Smooth muscle cell (in vitro differentiated cells): ENCODE data around the gene TMEM132D. TPM values are rescaled to one million over a fixed set of nuclear protein-coding genes. Genes with fewer than 3 reads are reported as not detected.

Experiments used
- DNase-seq: peaks from one replicate; lab custom pipeline; 2025; ENCODE audit not compliant: unreplicated experiment; lab: John Stamatoyannopoulos, UW
- H2AFZ ChIP-seq: fragments of 200-600 bp; sonication (generic); 2 replicates; pipeline ENCODE4 v1.6.0; 2016; ENCODE audit warnings: antibody characterized with exemption, low read depth, mild to moderate bottlenecking
- H3F3A ChIP-seq: fragments of 200-600 bp; sonication (generic); 2 replicates; pipeline ENCODE4 v1.6.0; 2017; ENCODE audit warnings: antibody characterized with exemption, low read depth
- H3K27ac ChIP-seq: fragments of 200-600 bp; sonication (generic); 2 replicates; pipeline ENCODE4 v1.5.1; 2016; ENCODE audit warnings: low read depth, mild to moderate bottlenecking
- H3K27me3 ChIP-seq: fragments of 200-600 bp; sonication (generic); 2 replicates; pipeline ENCODE4 v1.6.1; 2016; ENCODE audit warnings: low read depth, mild to moderate bottlenecking
- H3K36me3 ChIP-seq: fragments of 200-600 bp; sonication (generic); 2 replicates; pipeline ENCODE4 v1.5.1; 2016; ENCODE audit warnings: low read depth
- H3K4me1 ChIP-seq: fragments of 200-600 bp; sonication (generic); 2 replicates; pipeline ENCODE4 v1.5.1; 2016; ENCODE audit warnings: low read depth
- H3K4me2 ChIP-seq: fragments of 200-600 bp; sonication (generic); 2 replicates; pipeline ENCODE4 v1.6.0; 2016; ENCODE audit warnings: mild to moderate bottlenecking
- H3K4me3 ChIP-seq: fragments of 200-600 bp; sonication (generic); 2 replicates; pipeline ENCODE4 v1.5.1; 2016; ENCODE audit warnings: mild to moderate bottlenecking
- H3K79me2 ChIP-seq: fragments of 200-600 bp; sonication (generic); 2 replicates; pipeline ENCODE4 v1.6.0; 2016; ENCODE audit warnings: low read depth, mild to moderate bottlenecking
- H3K9ac ChIP-seq: fragments of 200-600 bp; sonication (generic); 2 replicates; pipeline ENCODE4 v1.6.0; 2016; ENCODE audit warnings: low read depth
- H3K9me3 ChIP-seq: fragments of 200-600 bp; sonication (generic); replicated peaks from 2 replicates; pipeline ENCODE4 v1.5.1; 2016; ENCODE audit warnings: low read depth
- H4K20me1 ChIP-seq: fragments of 200-600 bp; sonication (generic); 2 replicates; pipeline ENCODE4 v1.6.0; 2016; ENCODE audit warnings: low read depth
- CTCF ChIP-seq: fragments of 200-600 bp; sonication (generic); IDR thresholded peaks from 2 replicates; pipeline ENCODE4 v1.5.1; 2017; ENCODE audit warnings: borderline replicate concordance, mild to moderate bottlenecking, antibody characterized with exemption; ENCODE audit not compliant: insufficient read depth, poor library complexity, severe bottlenecking
- whole genome bisulfite sequencing: methylation state at CpG from one replicate; pipeline ENCODE4 v1.1.7; 2016; ENCODE audit warnings: low lambda C conversion rate; 5-methylcytosine and 5-hydroxymethylcytosine counted together
- polyA plus RNA-seq: library from polyadenylated mRNA; unstranded; fragments of >200 nt; fragmentation: Nextera tagmentation; extraction: Ambion mirVana; gene quantifications from 2 replicates; pipeline ENCODE4 v1.2.1, GENCODE V29; 2016
- total RNA-seq: library from RNA; depleted of rRNA; stranded (reverse); fragments of >200 nt; gene quantifications from 2 replicates; pipeline ENCODE4 v1.2.3, GENCODE V29; 2014

Gene TMEM132D
- total and polyA plus RNA-seq, 2 experiments from 2014 or later, result not detected

- Histone ChIP-seq H3F3A (no peaks in the 10 kb centered on the region), H3K27me3 (no peaks in the 10 kb centered on the region), H3K79me2 (no peaks in the 10 kb centered on the region), H2AFZ (no peak overlapping the region), H3K36me3 (no peaks in the 10 kb centered on the region), H3K4me2 (no peak overlapping the region), H3K9me3 (no peaks in the 10 kb centered on the region), H3K9ac (no peak overlapping the region), H3K4me3 (no peak overlapping the region), H3K4me1 (no peaks in the 10 kb centered on the region), H4K20me1 (no peaks in the 10 kb centered on the region), H3K27ac (no peak overlapping the region)
- 63% methylated on average over 2 of the region's 2 CpGs for WGBS
- no peak for TF ChIP-seq CTCF
- DNase-seq, result no peak
Measured at GRCh38 chr12:129558036-129558435, 345.8 kb downstream of the TMEM132D start.

- 93% methylated on average over 9 of the region's 9 CpGs for WGBS
- Histone ChIP-seq H3K9me3 (no peaks in the 10 kb centered on the region), H3K4me2 (no peak overlapping the region)
Measured at GRCh38 chr12:129556082-129556481, 347.7 kb downstream of the TMEM132D start.

GRCh38 chr12:129552996-129553750 lies 350.7 kb downstream of the TMEM132D start:
- no peaks in the 10 kb centered on the region for H3K36me3 ChIP-seq
- H3K4me3 ChIP-seq, result no peak overlapping the region
- no peak for DNase-seq
- WGBS, result 85% methylated on average over 19 of the region's 19 CpGs
- no peak overlapping the region for H2AFZ ChIP-seq
- no peaks in the 10 kb centered on the region for H3K9me3 ChIP-seq
- H3K79me2 ChIP-seq, result no peaks in the 10 kb centered on the region
- H3K27me3 ChIP-seq, result no peaks in the 10 kb centered on the region
- H3K4me1 ChIP-seq, result no peaks in the 10 kb centered on the region
- no peak overlapping the region for H3K27ac ChIP-seq
- no peak overlapping the region for H3K9ac ChIP-seq
- TF ChIP-seq CTCF, result no peak
- H4K20me1 ChIP-seq, result no peaks in the 10 kb centered on the region
- H3K4me2 ChIP-seq, result no peak overlapping the region
- H3F3A ChIP-seq, result no peaks in the 10 kb centered on the region

More at GRCh38 chr12:129556082-129556481, 347.7 kb downstream of the TMEM132D start:
- Histone ChIP-seq H4K20me1 (no peaks in the 10 kb centered on the region), H3K27me3 (no peaks in the 10 kb centered on the region), H3K36me3 (no peaks in the 10 kb centered on the region), H2AFZ (no peak overlapping the region), H3K79me2 (no peaks in the 10 kb centered on the region), H3F3A (no peaks in the 10 kb centered on the region), H3K27ac (no peak overlapping the region), H3K4me3 (no peak overlapping the region), H3K9ac (no peak overlapping the region), H3K4me1 (no peaks in the 10 kb centered on the region)
- DNase-seq, result no peak
- TF ChIP-seq CTCF, result no peak

- H3K4me3 ChIP-seq, result no peak overlapping the region
- no peaks in the 10 kb centered on the region for H3K36me3 ChIP-seq
- no peak for TF ChIP-seq CTCF
- no peaks in the 10 kb centered on the region for H3K27me3 ChIP-seq
- H3K9ac ChIP-seq, result no peak overlapping the region
- DNase-seq, result no peak
- no peaks in the 10 kb centered on the region for H3K4me1 ChIP-seq
- no peak overlapping the region for H2AFZ ChIP-seq
- no peak overlapping the region for H3K27ac ChIP-seq
- H3K4me2 ChIP-seq, result no peak overlapping the region
- H4K20me1 ChIP-seq, result no peaks in the 10 kb centered on the region
- no peaks in the 10 kb centered on the region for H3F3A ChIP-seq
- H3K79me2 ChIP-seq, result no peaks in the 10 kb centered on the region
- no peaks in the 10 kb centered on the region for H3K9me3 ChIP-seq
- 77% methylated on average over 3 of the region's 3 CpGs for WGBS
Measured at GRCh38 chr12:129551441-129551840, 352.4 kb downstream of the TMEM132D start.
